Activated CD4-positive, alpha-beta T cell treated with anti-CD3 and anti-CD28 coated beads for 36 hours (primary cell): ENCODE data around the gene CBLB. TPM values are rescaled to one million over a fixed set of nuclear protein-coding genes. Genes with fewer than 3 reads are reported as not detected.

ENCODE experiments used
- ATAC-seq: fragments of 200-7000 bp; cut with Tn5 transposase; one replicate; pipeline ENCODE4 v1.10.0; 2021; ENCODE audit warnings: mild to moderate bottlenecking, moderate library complexity
- CTCF ChIA-PET: fragments of 350-600 bp; sonication (Branson Sonifier 250); formaldehyde crosslinking; loops from one replicate; lab custom pipeline; 2021; ENCODE audit warnings: antibody characterized with exemption; lab: Charles Lee
- POLR2A ChIA-PET: fragments of 350-600 bp; sonication (Branson Sonifier 250); formaldehyde crosslinking; loops from one replicate; lab custom pipeline; 2021; ENCODE audit warnings: antibody characterized with exemption, inconsistent platforms; lab: Charles Lee
- DNase-seq: peaks from one replicate; pipeline ENCODE4 v3.0.0-alpha.2; 2020
- H3K27ac Mint-ChIP-seq: one replicate; pipeline ENCODE4 v1.8.0; 2021; ENCODE audit warnings: mixed read lengths
- H3K27me3 Mint-ChIP-seq: one replicate; pipeline ENCODE4 v1.8.0; 2021; ENCODE audit warnings: mixed read lengths
- H3K36me3 Mint-ChIP-seq: one replicate; pipeline ENCODE4 v1.8.0; 2021; ENCODE audit warnings: low read depth, mixed read lengths
- H3K4me1 Mint-ChIP-seq: one replicate; pipeline ENCODE4 v1.8.0; 2021; ENCODE audit warnings: mixed read lengths
- H3K4me3 Mint-ChIP-seq: one replicate; pipeline ENCODE4 v1.8.0; 2021; ENCODE audit warnings: mild to moderate bottlenecking, moderate library complexity, mixed read lengths
- H3K9me3 Mint-ChIP-seq: one replicate; pipeline ENCODE4 v1.8.0; 2021; ENCODE audit warnings: low read depth, mixed read lengths
- intact Hi-C, 2 experiments: fragments of 100-400 bp; cut with DNase I in 1 of 2; cut with micrococcal nuclease in 1 of 2; formaldehyde crosslinking; loops; one replicate each; pipeline versions ENCODE4 v1.14.2 to v1.15.1; 2022 to 2024; cut with DNase I, micrococcal nuclease
- total RNA-seq, 2 experiments: library from RNA; stranded (reverse); gene quantifications; one replicate each; pipeline ENCODE4 v1.2.3, GENCODE V29; 2021

Gene CBLB
- total RNA-seq, 2 experiments from 2014 or later = 112 to 163 TPM

GRCh38 chr3:105788593-105788992, 80.2 kb downstream of the CBLB start:
- peaks cover 55% of the 10 kb centered on the region for H3K36me3 Mint-ChIP-seq

GRCh38 chr3:105787453-105787852, 81.4 kb downstream of the CBLB start:
- no peak for ATAC-seq
- no peak for DNase-seq
- Mint-ChIP-seq H3K36me3 (peaks cover 47% of the 10 kb centered on the region), H3K27ac (peak overlapping the region; percentile 19), H3K27me3 (no peaks in the 10 kb centered on the region), H3K9me3 (peaks cover 6% of the 10 kb centered on the region), H3K4me3 (no peak overlapping the region), H3K4me1 (peaks cover 69% of the 10 kb centered on the region)
- CTCF ChIA-PET = interaction anchor here (0.7 to 0.9 kb wide), 2 partner anchors 71 to 1427 kb away, joined by 3 to 4 read pairs; no protein-coding TSS in a partner anchor
- POLR2A ChIA-PET = interaction anchor here (0.8 kb wide), 1 partner anchor 36 kb away, joined by 3 read pairs; no protein-coding TSS in a partner anchor
- intact Hi-C loops = no loop called here

More at GRCh38 chr3:105788593-105788992, 80.2 kb downstream of the CBLB start:
- ATAC-seq = no peak
- ChIA-PET CTCF (interaction anchor here (0.8 to 0.9 kb wide), 2 partner anchors 39 to 60 kb away, joined by 3 to 4 read pairs; no protein-coding TSS in a partner anchor), POLR2A (interaction anchor here (0.6 kb wide), 1 partner anchor 1448 kb away, joined by 5 read pairs; no protein-coding TSS in a partner anchor)
- Mint-ChIP-seq H3K27ac (no peak overlapping the region), H3K4me3 (no peak overlapping the region), H3K27me3 (no peaks in the 10 kb centered on the region), H3K4me1 (peaks cover 76% of the 10 kb centered on the region), H3K9me3 (peaks cover 2% of the 10 kb centered on the region)
- no peak for DNase-seq
- intact Hi-C loops = no loop called here

GRCh38 chr3:105786990-105787389, 81.8 kb downstream of the CBLB start:
- POLR2A ChIA-PET = interaction anchor here (0.8 kb wide), 1 partner anchor 37 kb away, joined by 3 read pairs; no protein-coding TSS in a partner anchor
- no peak for ATAC-seq
- H3K4me3 Mint-ChIP-seq = no peak overlapping the region
- peak overlapping the region; percentile 19 for H3K27ac Mint-ChIP-seq
- intact Hi-C loops = no loop called here
- CTCF ChIA-PET = interaction anchor here (0.7 kb wide), 1 partner anchor 1427 kb away, joined by 3 read pairs; no protein-coding TSS in a partner anchor
- H3K9me3 Mint-ChIP-seq = peaks cover 6% of the 10 kb centered on the region
- no peak for DNase-seq
- no peaks in the 10 kb centered on the region for H3K27me3 Mint-ChIP-seq
- peaks cover 67% of the 10 kb centered on the region for H3K4me1 Mint-ChIP-seq
- peaks cover 47% of the 10 kb centered on the region for H3K36me3 Mint-ChIP-seq

- no peak overlapping the region for H3K4me3 Mint-ChIP-seq
- peaks cover 70% of the 10 kb centered on the region for H3K4me1 Mint-ChIP-seq
- no peak for DNase-seq
- no peak for ATAC-seq
- peaks cover 6% of the 10 kb centered on the region for H3K9me3 Mint-ChIP-seq
- H3K36me3 Mint-ChIP-seq = peaks cover 52% of the 10 kb centered on the region
- intact Hi-C loops = no loop called here
- CTCF ChIA-PET = no interaction called here
- H3K27me3 Mint-ChIP-seq = no peaks in the 10 kb centered on the region
- POLR2A ChIA-PET = no interaction called here
- H3K27ac Mint-ChIP-seq = peak overlapping the region; percentile 34
Observed at GRCh38 chr3:105786241-105786640, 82.6 kb downstream of the CBLB start.

GRCh38 chr3:105785803-105786202, 83.0 kb downstream of the CBLB start:
- H3K9me3 Mint-ChIP-seq = peaks cover 6% of the 10 kb centered on the region
- peak; percentile 26 for ATAC-seq
- H3K4me3 Mint-ChIP-seq = no peak overlapping the region
- H3K36me3 Mint-ChIP-seq = peaks cover 56% of the 10 kb centered on the region
- CTCF ChIA-PET = no interaction called here
- H3K27me3 Mint-ChIP-seq = no peaks in the 10 kb centered on the region
- peaks cover 71% of the 10 kb centered on the region for H3K4me1 Mint-ChIP-seq
- intact Hi-C loops = no loop called here
- peak overlapping the region; percentile 63 for H3K27ac Mint-ChIP-seq
- no peak for DNase-seq
- POLR2A ChIA-PET = no interaction called here

- Mint-ChIP-seq H3K4me3 (no peak overlapping the region), H3K4me1 (peaks cover 71% of the 10 kb centered on the region), H3K36me3 (peaks cover 54% of the 10 kb centered on the region), H3K9me3 (peaks cover 6% of the 10 kb centered on the region), H3K27me3 (no peaks in the 10 kb centered on the region), H3K27ac (peak overlapping the region; percentile 14)
- intact Hi-C loops = no loop called here
- POLR2A ChIA-PET = no interaction called here
- ATAC-seq (no peak), DNase-seq (no peak)
- CTCF ChIA-PET = no interaction called here
Observed at GRCh38 chr3:105783631-105784030, 85.2 kb downstream of the CBLB start.

GRCh38 chr3:105781871-105782270, 86.9 kb downstream of the CBLB start:
- Mint-ChIP-seq H3K27ac (peak overlapping the region; percentile 62), H3K4me1 (peaks cover 65% of the 10 kb centered on the region), H3K36me3 (peaks cover 53% of the 10 kb centered on the region), H3K9me3 (peaks cover 8% of the 10 kb centered on the region), H3K4me3 (no peak overlapping the region), H3K27me3 (no peaks in the 10 kb centered on the region)
- ChIA-PET CTCF (no interaction called here), POLR2A (no interaction called here)
- intact Hi-C loops = no loop called here
- no peak for DNase-seq
- ATAC-seq = no peak

GRCh38 chr3:105780107-105780506, 88.7 kb downstream of the CBLB start:
- ATAC-seq = no peak
- Mint-ChIP-seq H3K4me1 (peaks cover 66% of the 10 kb centered on the region), H3K9me3 (peaks cover 6% of the 10 kb centered on the region), H3K36me3 (peaks cover 54% of the 10 kb centered on the region), H3K4me3 (no peak overlapping the region), H3K27me3 (no peaks in the 10 kb centered on the region), H3K27ac (no peak overlapping the region)
- intact Hi-C loops = no loop called here
- CTCF ChIA-PET = interaction anchor here (0.8 kb wide), 1 partner anchor 13 kb away, joined by 3 read pairs; no protein-coding TSS in a partner anchor
- DNase-seq = no peak
- POLR2A ChIA-PET = no interaction called here

- H3K36me3 Mint-ChIP-seq = peaks cover 70% of the 10 kb centered on the region
- ChIA-PET CTCF (interaction anchor here (0.6 to 1.4 kb wide), 2 partner anchors 48 to 222 kb away, joined by 3 to 4 read pairs; no protein-coding TSS in a partner anchor), POLR2A (no interaction called here)
- H3K4me1 Mint-ChIP-seq = peaks cover 81% of the 10 kb centered on the region
- H3K27ac Mint-ChIP-seq = peak overlapping the region; percentile 69
- DNase-seq = no peak
- H3K9me3 Mint-ChIP-seq = peaks cover 8% of the 10 kb centered on the region
- H3K4me3 Mint-ChIP-seq = no peak overlapping the region
- ATAC-seq = no peak
- H3K27me3 Mint-ChIP-seq = no peaks in the 10 kb centered on the region
- intact Hi-C loops = loop anchor here in 1 of 2 experiments (2.0 to 10.0 kb wide), 3 partner anchors 23 to 559 kb away; no protein-coding TSS in a partner anchor
Observed at GRCh38 chr3:105775368-105775767, 93.4 kb downstream of the CBLB start.

- ATAC-seq (peak; percentile 72), DNase-seq (no peak)
- ChIA-PET CTCF (interaction anchor here (1.4 kb wide), 1 partner anchor 48 kb away, joined by 4 read pairs; no protein-coding TSS in a partner anchor), POLR2A (interaction anchor here (0.6 kb wide), 1 partner anchor 53 kb away, joined by 4 read pairs; no protein-coding TSS in a partner anchor)
- H3K4me1 Mint-ChIP-seq = peaks cover 81% of the 10 kb centered on the region
- H3K27ac Mint-ChIP-seq = peak overlapping the region; percentile 78
- peaks cover 8% of the 10 kb centered on the region for H3K9me3 Mint-ChIP-seq
- intact Hi-C loops = loop anchor here (1.0 to 10.0 kb wide), 6 partner anchors 21 to 560 kb away; partner anchors contain the start of gene CBLB (in 1 of the 2)
- H3K27me3 Mint-ChIP-seq = no peaks in the 10 kb centered on the region
- peaks cover 71% of the 10 kb centered on the region for H3K36me3 Mint-ChIP-seq
- H3K4me3 Mint-ChIP-seq = peak overlapping the region; percentile 12
Observed at GRCh38 chr3:105774444-105775180, 94.2 kb downstream of the CBLB start.

- Mint-ChIP-seq H3K27me3 (no peaks in the 10 kb centered on the region), H3K9me3 (peaks cover 10% of the 10 kb centered on the region), H3K36me3 (peaks cover 81% of the 10 kb centered on the region), H3K4me3 (no peak overlapping the region), H3K27ac (no peak overlapping the region), H3K4me1 (peaks cover 92% of the 10 kb centered on the region)
- POLR2A ChIA-PET = interaction anchor here (0.9 kb wide), 1 partner anchor 8 kb away, joined by 3 read pairs; no protein-coding TSS in a partner anchor
- ATAC-seq (peak; percentile 50), DNase-seq (no peak)
- intact Hi-C loops = loop anchor here (1.0 to 10.0 kb wide), 3 partner anchors 8 to 562 kb away; partner anchors contain the start of gene CBLB (in 1 of the 2)
- CTCF ChIA-PET = interaction anchor here (0.7 to 1.0 kb wide), 2 partner anchors 58 to 226 kb away, joined by 3 read pairs; no protein-coding TSS in a partner anchor
Observed at GRCh38 chr3:105773291-105773690, 95.5 kb downstream of the CBLB start.
